ENCODE data around the gene ZBTB47.

ZBTB47 gene

GRCh38 chr3:42684632-42685362, 31.3 kb downstream of the ZBTB47 start:
- no peaks in the 10 kb centered on the region for H3K9me3 ChIP-seq (ENCODE audit: insufficient read depth, low read length, severe bottlenecking)
- H3K4me2 ChIP-seq (ENCODE audit: insufficient read depth, low read length), result no peak overlapping the region
- H3K4me1 ChIP-seq (ENCODE audit: insufficient read depth, low read length), result no peaks in the 10 kb centered on the region
- no peak overlapping the region for H3K4me3 ChIP-seq (ENCODE audit: low read depth in 1 of 2, low read length in 2 of 2)
- no peak for DNase-seq
- H4K20me1 ChIP-seq (ENCODE audit: insufficient read depth, low read length), result 0 out of 2 replicates have a peak, but pooled peaks cover 5% of the 10 kb centered on the region
- ATAC-seq (ENCODE audit: insufficient read depth, low read depth), result no peak
- no peak overlapping the region for H3K27ac ChIP-seq (ENCODE audit: low read length)
- H3K9ac ChIP-seq (ENCODE audit: low read depth, low read length), result no peak overlapping the region
- H2AFZ ChIP-seq (ENCODE audit: low read depth, low read length), result no peak overlapping the region
- H3K27me3 ChIP-seq (ENCODE audit: insufficient read depth, low read length, poor library complexity), result no peaks in the 10 kb centered on the region
- H3K79me2 ChIP-seq (ENCODE audit: insufficient read depth, low read length), result no peaks in the 10 kb centered on the region
- TF ChIP-seq CTCF (IDR thresholded peaks at IDR 0.05; ENCODE audit: borderline replicate concordance, extremely low read depth, low read length, poor library complexity, severe bottlenecking) (no peak), EZH2 (IDR thresholded peaks at IDR 0.05; ENCODE audit: borderline replicate concordance, low read depth, low read length, severe bottlenecking) (no peak)
- no peaks in the 10 kb centered on the region for H3K36me3 ChIP-seq (ENCODE audit: insufficient read depth, low read length)

DNA sequence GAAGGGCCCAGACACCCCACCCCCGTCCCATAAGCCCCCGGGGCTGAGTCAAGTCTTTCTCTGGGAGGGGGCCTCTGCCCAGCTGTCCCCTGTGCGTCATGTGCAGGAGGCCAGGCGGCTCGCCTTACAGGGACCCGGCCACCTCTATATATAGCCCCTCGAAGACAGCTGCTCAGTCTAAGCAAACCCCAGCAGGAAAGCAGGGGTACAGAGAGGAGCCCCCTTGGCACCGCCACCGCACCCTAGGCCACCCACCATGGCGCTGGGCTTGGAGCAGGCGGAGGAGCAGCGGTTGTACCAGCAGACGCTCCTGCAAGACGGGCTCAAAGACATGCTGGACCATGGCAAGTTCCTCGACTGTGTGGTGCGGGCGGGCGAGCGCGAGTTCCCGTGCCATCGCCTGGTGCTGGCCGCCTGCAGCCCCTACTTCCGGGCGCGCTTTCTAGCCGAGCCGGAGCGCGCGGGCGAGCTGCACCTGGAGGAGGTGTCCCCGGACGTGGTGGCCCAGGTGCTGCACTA, 31.9 kb downstream of the ZBTB47 start, which contains the start of gene KLHL40:
Gene KLHL40 (plus strand): TSS at position 175 of the 519 bp plus-strand sequence. CDS start 82 bp downstream, at position 257.
- H3K4me2 ChIP-seq (ENCODE audit: insufficient read depth, low read length), result no peak within 1 kb of the TSS
- no peaks in the 10 kb centered on the region for H3K4me1 ChIP-seq (ENCODE audit: insufficient read depth, low read length)
- no peaks in the 10 kb centered on the region for H3K27me3 ChIP-seq (ENCODE audit: insufficient read depth, low read length, poor library complexity)
- no peaks in the 10 kb centered on the region for H3K79me2 ChIP-seq (ENCODE audit: insufficient read depth, low read length)
- no peak for ATAC-seq (ENCODE audit: insufficient read depth, low read depth)
- no peak within 1 kb of the TSS for H3K27ac ChIP-seq (ENCODE audit: low read length)
- H2AFZ ChIP-seq (ENCODE audit: low read depth, low read length), result no peak within 1 kb of the TSS
- H3K36me3 ChIP-seq (ENCODE audit: insufficient read depth, low read length), result no peaks in the 10 kb centered on the region
- 0 out of 2 replicates have a peak, but pooled peaks cover 5% of the 10 kb centered on the region for H4K20me1 ChIP-seq (ENCODE audit: insufficient read depth, low read length)
- no peak for DNase-seq
- TF ChIP-seq EZH2 (IDR thresholded peaks at IDR 0.05; ENCODE audit: borderline replicate concordance, low read depth, low read length, severe bottlenecking) (no peak), CTCF (IDR thresholded peaks at IDR 0.05; ENCODE audit: borderline replicate concordance, extremely low read depth, low read length, poor library complexity, severe bottlenecking) (no peak)
- no peak within 1 kb of the TSS for H3K4me3 ChIP-seq (ENCODE audit: low read depth in 1 of 2, low read length in 2 of 2)
- H3K9me3 ChIP-seq (ENCODE audit: insufficient read depth, low read length, severe bottlenecking), result no peaks in the 10 kb centered on the region
- H3K9ac ChIP-seq (ENCODE audit: low read depth, low read length), result no peak within 1 kb of the TSS

DNA sequence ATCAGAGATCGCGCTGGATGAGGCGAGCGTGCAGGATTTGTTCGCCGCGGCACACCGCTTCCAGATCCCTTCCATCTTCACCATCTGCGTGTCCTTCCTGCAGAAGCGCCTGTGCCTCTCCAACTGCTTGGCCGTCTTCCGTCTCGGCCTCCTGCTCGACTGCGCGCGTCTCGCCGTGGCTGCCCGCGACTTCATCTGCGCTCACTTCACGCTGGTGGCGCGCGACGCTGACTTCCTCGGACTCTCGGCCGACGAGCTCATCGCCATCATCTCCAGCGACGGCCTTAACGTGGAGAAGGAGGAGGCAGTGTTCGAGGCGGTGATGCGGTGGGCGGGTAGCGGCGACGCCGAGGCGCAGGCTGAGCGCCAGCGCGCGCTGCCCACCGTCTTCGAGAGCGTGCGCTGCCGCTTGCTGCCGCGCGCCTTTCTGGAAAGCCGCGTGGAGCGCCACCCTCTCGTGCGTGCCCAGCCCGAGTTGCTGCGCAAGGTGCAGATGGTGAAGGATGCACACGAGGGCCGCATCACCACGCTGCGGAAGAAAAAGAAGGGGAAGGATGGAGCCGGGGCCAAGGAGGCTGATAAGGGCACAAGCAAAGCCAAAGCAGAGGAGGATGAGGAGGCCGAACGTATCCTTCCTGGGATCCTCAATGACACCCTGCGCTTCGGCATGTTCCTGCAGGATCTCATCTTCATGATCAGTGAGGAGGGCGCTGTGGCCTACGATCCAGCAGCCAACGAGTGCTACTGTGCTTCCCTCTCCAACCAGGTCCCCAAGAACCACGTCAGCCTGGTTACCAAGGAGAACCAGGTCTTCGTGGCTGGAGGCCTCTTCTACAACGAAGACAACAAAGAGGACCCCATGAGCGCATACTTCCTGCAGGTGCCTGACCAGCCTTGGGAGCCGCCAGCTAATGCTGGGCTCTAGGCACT, 32.7 kb downstream of the ZBTB47 start:
- no peak for TF ChIP-seq CTCF (IDR thresholded peaks at IDR 0.05; ENCODE audit: borderline replicate concordance, extremely low read depth, low read length, poor library complexity, severe bottlenecking)
- TF ChIP-seq EZH2 (IDR thresholded peaks at IDR 0.05; ENCODE audit: borderline replicate concordance, low read depth, low read length, severe bottlenecking), result no peak
- H3K9me3 ChIP-seq (ENCODE audit: insufficient read depth, low read length, severe bottlenecking), result no peaks in the 10 kb centered on the region
- no peaks in the 10 kb centered on the region for H3K4me1 ChIP-seq (ENCODE audit: insufficient read depth, low read length)
- no peaks in the 10 kb centered on the region for H3K27me3 ChIP-seq (ENCODE audit: insufficient read depth, low read length, poor library complexity)
- no peak overlapping the region for H3K27ac ChIP-seq (ENCODE audit: low read length)
- DNase-seq, result no peak
- H3K4me3 ChIP-seq (ENCODE audit: low read depth in 1 of 2, low read length in 2 of 2), result no peak overlapping the region
- ATAC-seq (ENCODE audit: insufficient read depth, low read depth), result no peak
- H3K4me2 ChIP-seq (ENCODE audit: insufficient read depth, low read length), result no peak overlapping the region
- no peaks in the 10 kb centered on the region for H3K36me3 ChIP-seq (ENCODE audit: insufficient read depth, low read length)
- H3K9ac ChIP-seq (ENCODE audit: low read depth, low read length), result no peak overlapping the region
- H2AFZ ChIP-seq (ENCODE audit: low read depth, low read length), result no peak overlapping the region
- no peaks in the 10 kb centered on the region for H3K79me2 ChIP-seq (ENCODE audit: insufficient read depth, low read length)
- H4K20me1 ChIP-seq (ENCODE audit: insufficient read depth, low read length), result 0 out of 2 replicates have a peak, but pooled peaks cover 5% of the 10 kb centered on the region

All from DND-41 (cell line).